Cardiac muscle cell (in vitro differentiated cells and primary cell): ENCODE data around the gene ENTPD2. TPM values are rescaled to one million over a fixed set of nuclear protein-coding genes. Genes with fewer than 3 reads are reported as not detected.

Experiments
- DNase-seq, 2 donors: peaks; one replicate each; pipeline versions ENCODE4 v3.0.0 to v3.0.0-alpha.2; 2010 to 2017; ENCODE audit warnings: low read depth in 1 of 2, low spot score in 1 of 2
- H3K27ac ChIP-seq: fragments of 200-600 bp; sonication (generic); 2 replicates; pipeline ENCODE4 v1.5.1; 2016
- H3K27me3 ChIP-seq: fragments of 200-600 bp; sonication (generic); 2 replicates; pipeline ENCODE4 v1.6.0; 2016; ENCODE audit warnings: control low read depth
- H3K36me3 ChIP-seq: fragments of 200-600 bp; sonication (generic); 2 replicates; pipeline ENCODE4 v1.5.1; 2016; ENCODE audit warnings: control low read depth
- H3K4me1 ChIP-seq: fragments of 200-600 bp; sonication (generic); 2 replicates; pipeline ENCODE4 v1.8.1; 2017; ENCODE audit warnings: low read depth, mild to moderate bottlenecking, mixed run types
- H3K4me3 ChIP-seq: fragments of 200-600 bp; sonication (generic); 2 replicates; pipeline ENCODE4 v1.5.1; 2016; ENCODE audit warnings: mild to moderate bottlenecking
- H3K9me3 ChIP-seq: fragments of 200-600 bp; sonication (generic); 2 replicates; pipeline ENCODE4 v1.5.1; 2017; ENCODE audit warnings: low read depth, mild to moderate bottlenecking, control low read depth
- polyA plus RNA-seq: library from polyadenylated mRNA; unstranded; fragments of >200 nt; fragmentation: Nextera tagmentation; extraction: Ambion mirVana; gene quantifications from 2 replicates; pipeline ENCODE4 v1.2.1, GENCODE V29; 2016
- total RNA-seq: library from RNA; depleted of rRNA; stranded (reverse); fragments of >200 nt; gene quantifications from 2 replicates; pipeline ENCODE4 v1.2.3, GENCODE V29; 2016
- TF ChIP-seq, protein P1 (sequence below): IDR thresholded peaks from 2 replicates; pipeline ENCODE4 v1.5.1; 2012; ENCODE audit warnings: low read depth, mild to moderate bottlenecking, low read length

ENTPD2 gene
- total and polyA plus RNA-seq, 2 experiments from 2014 or later: not detected

GRCh38 chr9:137019891-137020683 is 33.8 kb downstream of the ENTPD2 start:
- no peak for DNase-seq
- no peak overlapping the region for H3K4me3 ChIP-seq
- TF ChIP-seq, protein P1, sequence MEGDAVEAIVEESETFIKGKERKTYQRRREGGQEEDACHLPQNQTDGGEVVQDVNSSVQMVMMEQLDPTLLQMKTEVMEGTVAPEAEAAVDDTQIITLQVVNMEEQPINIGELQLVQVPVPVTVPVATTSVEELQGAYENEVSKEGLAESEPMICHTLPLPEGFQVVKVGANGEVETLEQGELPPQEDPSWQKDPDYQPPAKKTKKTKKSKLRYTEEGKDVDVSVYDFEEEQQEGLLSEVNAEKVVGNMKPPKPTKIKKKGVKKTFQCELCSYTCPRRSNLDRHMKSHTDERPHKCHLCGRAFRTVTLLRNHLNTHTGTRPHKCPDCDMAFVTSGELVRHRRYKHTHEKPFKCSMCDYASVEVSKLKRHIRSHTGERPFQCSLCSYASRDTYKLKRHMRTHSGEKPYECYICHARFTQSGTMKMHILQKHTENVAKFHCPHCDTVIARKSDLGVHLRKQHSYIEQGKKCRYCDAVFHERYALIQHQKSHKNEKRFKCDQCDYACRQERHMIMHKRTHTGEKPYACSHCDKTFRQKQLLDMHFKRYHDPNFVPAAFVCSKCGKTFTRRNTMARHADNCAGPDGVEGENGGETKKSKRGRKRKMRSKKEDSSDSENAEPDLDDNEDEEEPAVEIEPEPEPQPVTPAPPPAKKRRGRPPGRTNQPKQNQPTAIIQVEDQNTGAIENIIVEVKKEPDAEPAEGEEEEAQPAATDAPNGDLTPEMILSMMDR: no peak
- no peaks in the 10 kb centered on the region for H3K4me1 ChIP-seq
- no peaks in the 10 kb centered on the region for H3K27me3 ChIP-seq
- H3K9me3 ChIP-seq: no peaks in the 10 kb centered on the region
- no peak overlapping the region for H3K27ac ChIP-seq
- H3K36me3 ChIP-seq: peaks cover 9% of the 10 kb centered on the region

DNA sequence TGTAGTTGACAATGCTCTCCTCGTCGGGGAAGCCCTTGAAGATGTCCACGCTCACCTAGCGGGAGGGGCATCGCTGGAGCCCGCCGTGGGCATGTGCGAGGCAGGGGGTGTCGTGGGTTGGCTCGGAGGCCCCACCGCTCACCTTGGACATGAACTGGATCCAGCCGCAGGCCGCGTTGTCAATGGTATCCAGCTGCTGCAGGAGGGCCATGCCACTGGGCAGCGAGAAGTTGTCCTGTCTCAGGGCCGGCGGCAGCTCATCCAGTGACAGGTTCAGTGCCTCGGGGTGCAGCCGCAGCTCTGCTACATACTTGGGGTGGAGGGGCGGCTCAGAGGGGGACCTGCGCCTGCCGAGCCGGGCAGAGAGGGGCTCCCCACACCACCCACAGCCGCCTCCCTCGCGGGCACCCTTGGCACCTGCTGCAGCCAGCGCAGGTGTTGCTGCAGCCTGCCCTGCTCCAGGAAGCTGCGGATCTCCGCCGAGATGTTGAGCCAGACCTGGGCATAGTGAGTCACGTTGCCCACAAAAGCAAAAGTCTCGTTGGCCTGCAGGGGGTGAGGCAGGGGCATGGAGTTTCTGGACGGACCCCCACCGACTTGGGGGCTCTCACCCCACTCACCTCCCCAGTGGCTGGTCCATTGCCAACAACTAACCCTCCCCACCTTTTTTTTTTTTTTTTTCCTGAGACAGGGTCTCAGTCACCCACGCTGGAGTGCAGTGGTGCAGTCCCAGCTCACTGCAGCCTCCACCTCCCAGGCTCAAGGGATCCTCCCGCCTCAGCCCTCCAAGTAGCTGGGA is 34.9 kb downstream of the ENTPD2 start:
- no peaks in the 10 kb centered on the region for H3K4me1 ChIP-seq
- no peak overlapping the region for H3K27ac ChIP-seq
- DNase-seq: no peak
- H3K27me3 ChIP-seq: no peaks in the 10 kb centered on the region
- H3K36me3 ChIP-seq: peaks cover 9% of the 10 kb centered on the region
- TF ChIP-seq, protein P1: no peak
- H3K9me3 ChIP-seq: no peaks in the 10 kb centered on the region
- H3K4me3 ChIP-seq: no peak overlapping the region

DNA sequence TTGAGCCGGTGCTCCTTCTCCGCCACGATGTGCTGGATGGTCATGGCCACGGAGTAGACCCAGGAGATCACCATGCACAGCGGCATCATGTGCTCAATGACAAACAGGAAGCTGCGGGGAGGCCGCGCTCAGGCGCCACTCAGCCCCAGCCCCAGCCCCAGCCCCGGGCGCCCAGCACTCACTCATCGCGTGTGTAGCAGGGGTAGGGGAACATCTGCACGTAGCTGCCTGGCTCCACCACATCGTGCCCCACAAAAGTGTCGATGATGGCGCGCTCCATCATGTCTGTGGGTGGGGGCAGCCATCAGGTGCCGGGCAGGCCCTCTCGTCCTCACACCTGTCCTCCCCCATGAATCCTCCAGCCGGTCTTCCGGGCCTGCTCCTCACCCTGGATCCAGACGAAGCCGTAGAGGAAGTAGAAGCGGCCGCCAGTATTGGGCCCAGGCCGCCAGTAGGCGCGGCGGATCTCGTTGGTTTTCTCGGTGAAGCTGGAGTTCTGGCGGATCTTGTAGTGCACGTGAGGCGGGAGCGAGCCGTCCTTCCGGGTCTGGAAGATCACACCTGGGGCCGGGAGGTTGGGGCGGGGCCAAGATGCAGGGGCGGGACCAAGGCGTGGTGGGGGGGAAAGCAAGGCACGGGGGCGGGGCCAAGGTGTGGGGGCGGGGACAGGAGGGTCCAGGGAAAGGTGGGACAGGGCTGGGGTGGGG is 35.9 kb downstream of the ENTPD2 start:
- Histone ChIP-seq H3K27me3 (no peaks in the 10 kb centered on the region), H3K4me3 (no peak overlapping the region), H3K36me3 (peaks cover 9% of the 10 kb centered on the region), H3K4me1 (no peaks in the 10 kb centered on the region), H3K9me3 (no peaks in the 10 kb centered on the region), H3K27ac (no peak overlapping the region)
- DNase-seq: no peak
- TF ChIP-seq, protein P1: no peak

DNA sequence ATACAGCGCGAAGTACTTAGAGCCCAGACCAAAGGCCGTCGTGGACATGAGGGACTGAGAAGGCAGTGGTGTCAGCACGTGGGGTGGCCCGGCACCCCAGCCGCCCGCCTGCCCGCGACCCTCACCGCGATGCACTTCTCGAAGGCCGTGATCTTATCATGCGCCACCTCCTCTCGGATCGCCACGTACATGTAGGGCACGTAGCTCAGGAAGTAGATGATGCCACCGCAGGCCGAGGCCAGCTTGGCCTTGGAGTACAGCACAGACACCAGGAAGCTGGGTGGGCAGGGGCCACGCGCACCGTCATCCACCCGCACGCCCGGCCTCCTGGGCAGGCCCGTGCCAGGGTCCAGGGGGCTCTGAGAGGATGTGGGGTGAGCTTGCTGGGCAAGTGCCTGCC is 36.8 kb downstream of the ENTPD2 start:
- Histone ChIP-seq H3K36me3 (peaks cover 12% of the 10 kb centered on the region), H3K27me3 (no peaks in the 10 kb centered on the region), H3K4me1 (no peaks in the 10 kb centered on the region), H3K9me3 (no peaks in the 10 kb centered on the region), H3K27ac (no peak overlapping the region), H3K4me3 (no peak overlapping the region)
- TF ChIP-seq, protein P1: no peak
- no peak for DNase-seq

DNA sequence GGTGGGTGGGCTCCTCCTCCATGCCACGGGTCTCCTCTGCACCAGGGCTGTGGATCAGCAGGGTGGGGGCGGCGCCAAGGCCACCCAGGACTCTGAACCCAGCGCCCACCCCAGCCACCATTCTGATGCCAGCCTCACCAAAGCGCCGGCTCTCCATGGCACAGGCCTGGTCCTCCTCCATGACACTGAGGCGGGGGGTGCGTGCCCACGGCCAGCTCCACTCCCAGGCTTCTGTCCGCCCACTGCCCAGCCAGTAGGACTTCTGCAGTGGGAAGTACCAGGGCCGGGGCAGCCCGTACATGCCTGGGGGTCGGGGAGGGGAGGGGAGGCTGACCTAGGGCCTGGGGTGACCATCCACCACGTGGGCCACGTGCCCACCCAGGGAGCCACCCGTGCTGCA is 37.4 kb downstream of the ENTPD2 start:
- Histone ChIP-seq H3K27ac (no peak overlapping the region), H3K4me1 (no peaks in the 10 kb centered on the region), H3K27me3 (no peaks in the 10 kb centered on the region), H3K9me3 (no peaks in the 10 kb centered on the region), H3K4me3 (no peak overlapping the region), H3K36me3 (peaks cover 12% of the 10 kb centered on the region)
- TF ChIP-seq, protein P1: no peak
- DNase-seq: no peak
